NCI-H460 (cell line): ENCODE data around the gene IL17B. TPM values are rescaled to one million over a fixed set of nuclear protein-coding genes. Genes with fewer than 3 reads are reported as not detected.

ENCODE experiments used
- DNase-seq: peaks from one replicate; pipeline ENCODE4 v3.0.0-alpha.2; 2016; ENCODE audit warnings: low read depth; ENCODE audit errors: extremely low read depth
- total RNA-seq: library from RNA; depleted of rRNA; stranded (reverse); fragments of >200 nt; shearing (Covaris generic); gene quantifications from 2 replicates; pipeline ENCODE4 v1.2.3, GENCODE V29; 2014; rRNA removed

Gene IL17B
- total RNA-seq, 1 experiment from 2014 or later = not detected

DNA sequence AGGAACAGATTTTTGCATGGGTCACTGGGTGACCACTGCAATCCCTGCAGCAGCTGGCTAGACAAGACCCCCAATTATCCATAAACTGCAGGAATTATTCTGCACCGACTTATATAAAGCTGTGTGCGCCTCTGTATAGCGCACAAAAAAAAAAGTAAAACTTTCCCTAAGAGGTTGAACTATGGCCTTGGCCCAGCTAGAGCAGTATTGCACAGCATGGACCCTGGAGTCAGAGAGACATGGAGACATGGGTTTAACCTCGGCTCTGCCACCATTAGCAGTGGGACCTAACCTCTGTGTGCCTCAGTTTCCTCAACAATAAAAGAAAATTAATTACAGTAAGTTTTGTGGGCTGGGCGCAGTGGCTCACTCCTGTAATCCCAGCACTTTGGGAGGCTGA, 50.9 kb downstream of the IL17B start:
- no peak for DNase-seq

DNA sequence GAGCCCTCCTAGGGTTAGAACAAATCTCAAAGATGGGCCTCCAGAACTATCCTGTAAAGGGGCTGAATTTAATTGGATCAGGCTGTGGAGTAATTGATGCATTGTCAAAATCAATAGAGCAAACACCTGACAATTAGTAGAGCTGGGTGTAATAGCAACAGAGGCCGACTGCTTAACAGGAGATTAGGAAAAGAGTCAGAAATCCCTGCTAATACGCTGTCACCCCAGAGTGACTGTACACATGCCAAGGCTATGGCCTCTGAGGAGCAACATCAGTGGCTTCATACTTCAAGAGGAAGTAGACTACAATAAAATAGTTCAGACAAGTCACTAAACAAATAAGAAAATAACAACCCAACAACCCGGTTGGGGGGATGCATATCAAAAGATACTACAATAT, 52.5 kb downstream of the IL17B start:
- no peak for DNase-seq

DNA sequence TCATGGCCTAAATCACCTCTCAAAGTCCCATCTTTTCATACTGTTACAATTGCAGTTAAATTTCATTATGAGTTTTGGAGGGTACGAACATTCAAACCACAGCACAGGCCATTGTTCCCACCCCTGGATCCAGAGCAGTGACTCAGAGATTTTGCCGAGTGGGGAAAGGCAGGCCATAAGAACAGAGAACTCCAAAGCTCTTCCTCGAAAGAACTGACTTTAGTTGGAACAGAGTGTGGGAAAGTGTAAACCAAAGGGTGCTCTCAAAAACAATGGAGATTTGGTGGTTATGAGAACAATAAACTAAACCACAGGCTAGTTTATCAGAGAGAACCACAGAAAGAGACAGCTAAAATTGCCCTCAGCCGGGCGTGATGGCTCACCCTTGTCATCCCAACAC, 53.2 kb downstream of the IL17B start:
- DNase-seq = no peak

DNA sequence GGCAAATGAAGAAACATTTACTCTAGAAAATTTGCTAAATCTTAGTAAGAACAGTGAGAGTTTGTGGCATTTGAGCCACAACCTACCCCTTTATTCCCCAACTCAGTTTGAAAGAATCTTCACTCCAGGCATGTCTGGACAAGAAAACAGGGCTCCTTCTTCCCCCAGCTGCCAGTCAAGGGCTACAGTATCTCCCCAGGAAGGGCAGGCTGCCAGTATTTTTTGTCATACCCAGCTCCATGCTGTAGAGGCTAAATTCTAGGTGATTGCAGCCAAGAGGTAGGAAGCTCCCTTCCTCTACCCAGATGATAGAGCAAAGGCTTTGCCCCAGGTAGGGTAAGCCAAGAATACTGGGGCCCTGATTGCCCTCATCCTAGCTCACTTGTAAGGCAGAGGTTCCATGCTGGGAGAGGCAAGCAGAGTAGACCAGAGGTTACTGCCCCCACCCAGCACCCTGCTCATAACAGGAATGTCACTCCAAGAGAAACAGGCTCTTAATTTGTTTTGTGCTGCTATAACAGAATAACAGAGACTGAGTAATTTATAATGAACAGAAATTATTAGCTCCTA, 53.8 kb downstream of the IL17B start:
- DNase-seq = no peak

DNA sequence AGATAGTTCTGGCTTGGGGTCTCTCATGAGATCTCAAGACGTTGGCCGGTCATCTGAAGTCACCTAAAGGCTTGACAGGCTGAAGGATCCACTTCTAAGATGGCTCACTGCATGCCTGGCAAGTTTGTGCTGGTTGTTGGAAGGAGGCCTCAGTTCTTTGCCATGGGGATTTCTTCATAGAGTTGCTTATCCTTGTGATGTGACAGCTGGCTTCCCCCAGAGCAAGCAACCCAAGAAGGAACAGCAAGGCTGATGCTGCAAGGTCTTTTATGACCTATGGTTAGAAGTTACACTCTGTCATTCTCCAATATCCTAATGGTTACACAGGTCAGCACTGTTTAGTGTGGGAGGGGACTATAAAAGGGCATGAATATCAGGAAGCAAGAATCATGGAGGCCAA, 54.5 kb downstream of the IL17B start:
- DNase-seq = no peak

Other genes starting within 250 kb of the IL17B start
- 6.5 and 7.0 TPM in 2 replicates for gene ABLIM3, start 237.8 kb downstream of the IL17B start, total RNA-seq
- gene AFAP1L1, start 107.4 kb downstream of the IL17B start, total RNA-seq = 1.4 and 2.3 TPM in 2 replicates
- 75.5 and 92.3 TPM in 2 replicates for gene GRPEL2, start 33.8 kb downstream of the IL17B start, total RNA-seq
- 10.5 and 11.4 TPM in 2 replicates for gene PCYOX1L, start 21.2 kb downstream of the IL17B start, total RNA-seq
- gene CSNK1A1, start 172.1 kb upstream of the IL17B start, total RNA-seq = 330 and 335 TPM in 2 replicates
- gene ARHGEF37, start 202.2 kb upstream of the IL17B start, total RNA-seq = 1.6 and 1.8 TPM in 2 replicates